ENCODE measurements around the gene DNER. TPM values are rescaled to one million over a fixed set of nuclear protein-coding genes. Genes with fewer than 3 reads are reported as not detected.

DNER gene
- total and polyA plus RNA-seq, 2 of the 13 experiments (the other 11 are each of a cell fraction or from before 2014, with no cell fraction given), result not detected

- Histone ChIP-seq H2AFZ (ENCODE audit: low read length) (no peak overlapping the region), H3K9ac (ENCODE audit: insufficient read depth, low read depth, low read length) (no peak overlapping the region), H3K9me3 (ENCODE audit: low read length) (no peaks in the 10 kb centered on the region), H3K36me3 (replicated peaks in 1 of 2; ENCODE audit: control insufficient read depth in 1 of 2, insufficient read depth in 2 of 2, low read length in 2 of 2) (no peaks in the 10 kb centered on the region), H3K27ac (ENCODE audit: extremely low read length, insufficient read depth, low read length) (no peak overlapping the region), H4K20me1 (ENCODE audit: insufficient read depth, low read length) (peaks cover 12% of the 10 kb centered on the region; the same call in 1 of the 2 replicates), H3K27me3 (ENCODE audit: control insufficient read depth in 1 of 2, insufficient read depth in 2 of 2, low read length in 2 of 2) (peaks cover 7 to 36% of the 10 kb centered on the region in 2 experiments), H3K4me1 (ENCODE audit: insufficient read depth, low read length) (no peaks in the 10 kb centered on the region), H3K4me3 (replicated peaks in 1 of 3; ENCODE audit: insufficient read depth in 1 of 3, low read depth in 2 of 3, low read length in 3 of 3) (peak overlapping the region in 2 of 3 experiments; percentile 30 to 61; a peak in 2 of 6 replicates), H3K4me2 (ENCODE audit: low read depth, low read length) (peak overlapping the region; percentile 61), H3K79me2 (ENCODE audit: insufficient read depth, low read length) (no peaks in the 10 kb centered on the region)
- intact Hi-C loops (cut with micrococcal nuclease; ENCODE audit: unreplicated experiment), result no loop called here
- ChIA-PET CTCF (ENCODE audit: low intra/inter-chr PET ratio, low total read pairs) (no interaction called here), POLR2A (no interaction called here)
- FAIRE-seq, result no peak
- BruUV-seq (replicated peaks), result no TSS peak
- DNase-seq (ENCODE audit: low spot score), result peak; percentile 26
- ATAC-seq, result peak; percentile 97
- in situ Hi-C loops (cut with HindIII; ENCODE audit: extremely low pct_ligation_motif_present, low pct_unique_long_range_greater_than_20kb), result no loop called here
- WGBS (ENCODE audit: low lambda C conversion rate), result 6% methylated on average over 34 of the region's 60 CpGs
- no peak for TF ChIP-seq CSRNP2 (CRISPR knock-in tag; conservative IDR thresholded peaks at IDR 0.05; ENCODE audit: low read depth)
- no peak for TF ChIP-seq ZNF710 (CRISPR knock-in tag; IDR thresholded peaks at IDR 0.05; ENCODE audit: borderline replicate concordance)
- TF ChIP-seq EEA1 (CRISPR knock-in tag; IDR thresholded peaks at IDR 0.05; ENCODE audit: borderline replicate concordance), result no peak
- no peak for TF ChIP-seq MYPOP (CRISPR knock-in tag; IDR thresholded peaks at IDR 0.05)
- TF ChIP-seq ZNF280D (CRISPR knock-in tag; IDR thresholded peaks at IDR 0.05), result no peak
- no peak for TF ChIP-seq POLR2AphosphoS5 (IDR thresholded peaks at IDR 0.05; ENCODE audit: low read depth, low read length)
- TF ChIP-seq HDAC1 (CRISPR knock-in tag; IDR thresholded peaks at IDR 0.05), result no peak
- TF ChIP-seq CCDC6 (CRISPR knock-in tag; IDR thresholded peaks at IDR 0.05), result peak; percentile 55; the same call in 1 of the 2 replicates
- TF ChIP-seq ZNF496 (CRISPR knock-in tag; IDR thresholded peaks at IDR 0.05; ENCODE audit: insufficient replicate concordance), result no peak
- TF ChIP-seq EED (CRISPR knock-in tag; IDR thresholded peaks at IDR 0.05), result no peak
- no peak for TF ChIP-seq ZNF775 (CRISPR knock-in tag; IDR thresholded peaks at IDR 0.05; ENCODE audit: borderline replicate concordance)
- TF ChIP-seq ZNF275 (CRISPR knock-in tag; IDR thresholded peaks at IDR 0.05; ENCODE audit: borderline replicate concordance), result 0 out of 2 replicates have a peak, but pooled peaks have one; percentile 22
- TF ChIP-seq FOXM1 (CRISPR knock-in tag; IDR thresholded peaks at IDR 0.05), result no peak
- no peak for TF ChIP-seq ZNF629 (CRISPR knock-in tag; conservative IDR thresholded peaks at IDR 0.05)
Measured at GRCh38 chr2:229714736-229715541, 584 bp upstream of the DNER start.

Measured in HepG2 (cell line).